ENCODE measurements around the gene CCDC12.
A peak's percentile ranks its signal among the peaks of the same experiment; 100 is the strongest.

The CCDC12 gene

DNA sequence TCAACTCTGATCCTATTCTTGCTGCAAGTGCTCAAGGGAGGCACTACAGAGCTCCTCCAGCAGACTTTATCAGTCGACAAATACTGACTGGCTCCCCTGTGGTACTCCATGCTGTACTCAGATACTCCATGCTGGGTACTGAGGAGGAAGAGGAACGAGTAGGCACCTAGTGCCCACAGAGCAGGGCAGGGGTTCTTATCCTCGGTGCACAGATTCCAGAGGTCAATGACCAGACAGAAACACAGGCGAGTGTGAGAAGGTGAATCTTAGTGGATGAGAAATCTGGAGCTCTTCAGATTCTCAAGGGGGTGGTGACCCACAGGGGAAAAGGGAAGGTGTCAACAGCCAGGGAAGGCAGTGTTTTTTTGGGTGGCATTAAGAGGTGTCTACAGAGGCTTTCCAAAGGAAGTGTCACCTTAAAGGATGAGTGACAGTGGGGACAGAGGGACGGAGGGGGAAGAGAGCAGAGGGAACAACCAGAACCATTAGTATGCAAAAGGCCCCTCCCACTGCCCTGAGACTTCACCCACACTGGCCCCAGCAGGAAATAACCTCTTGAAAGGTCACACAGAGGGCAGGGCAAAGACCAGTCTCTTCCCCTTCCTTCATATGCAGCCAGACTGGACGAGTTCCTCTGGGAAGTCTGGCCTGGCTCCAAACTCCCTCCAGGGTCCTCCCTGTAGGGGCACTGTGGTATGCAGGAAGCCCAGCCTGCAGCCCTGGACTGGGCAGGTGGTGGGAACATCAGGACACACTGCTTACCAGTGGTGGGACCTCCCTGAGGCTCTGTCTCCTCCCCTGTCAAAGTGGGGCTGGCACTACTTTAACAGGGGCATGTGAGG is 27.5 kb downstream of the CCDC12 start:
- peaks cover 77 to 80% of the 10 kb centered on the region in 2 experiments for H3K4me1 ChIP-seq (ENCODE audit: control insufficient read depth in 1 of 2, insufficient read depth in 1 of 2, low read depth in 1 of 2, low read length in 1 of 2)
- H3K27ac ChIP-seq: peak overlapping the region; percentile 80
- H3K36me3 ChIP-seq: no peaks in the 10 kb centered on the region
- peak overlapping the region; percentile 35 to 41 for H3K4me3 ChIP-seq (ENCODE audit: low read depth in 1 of 2, low read length in 1 of 2)
- H3K9me3 ChIP-seq: no peaks in the 10 kb centered on the region
- TF ChIP-seq, protein P1, sequence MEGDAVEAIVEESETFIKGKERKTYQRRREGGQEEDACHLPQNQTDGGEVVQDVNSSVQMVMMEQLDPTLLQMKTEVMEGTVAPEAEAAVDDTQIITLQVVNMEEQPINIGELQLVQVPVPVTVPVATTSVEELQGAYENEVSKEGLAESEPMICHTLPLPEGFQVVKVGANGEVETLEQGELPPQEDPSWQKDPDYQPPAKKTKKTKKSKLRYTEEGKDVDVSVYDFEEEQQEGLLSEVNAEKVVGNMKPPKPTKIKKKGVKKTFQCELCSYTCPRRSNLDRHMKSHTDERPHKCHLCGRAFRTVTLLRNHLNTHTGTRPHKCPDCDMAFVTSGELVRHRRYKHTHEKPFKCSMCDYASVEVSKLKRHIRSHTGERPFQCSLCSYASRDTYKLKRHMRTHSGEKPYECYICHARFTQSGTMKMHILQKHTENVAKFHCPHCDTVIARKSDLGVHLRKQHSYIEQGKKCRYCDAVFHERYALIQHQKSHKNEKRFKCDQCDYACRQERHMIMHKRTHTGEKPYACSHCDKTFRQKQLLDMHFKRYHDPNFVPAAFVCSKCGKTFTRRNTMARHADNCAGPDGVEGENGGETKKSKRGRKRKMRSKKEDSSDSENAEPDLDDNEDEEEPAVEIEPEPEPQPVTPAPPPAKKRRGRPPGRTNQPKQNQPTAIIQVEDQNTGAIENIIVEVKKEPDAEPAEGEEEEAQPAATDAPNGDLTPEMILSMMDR (IDR thresholded peaks at IDR 0.05): no peak
- H3K27me3 ChIP-seq: no peaks in the 10 kb centered on the region

DNA sequence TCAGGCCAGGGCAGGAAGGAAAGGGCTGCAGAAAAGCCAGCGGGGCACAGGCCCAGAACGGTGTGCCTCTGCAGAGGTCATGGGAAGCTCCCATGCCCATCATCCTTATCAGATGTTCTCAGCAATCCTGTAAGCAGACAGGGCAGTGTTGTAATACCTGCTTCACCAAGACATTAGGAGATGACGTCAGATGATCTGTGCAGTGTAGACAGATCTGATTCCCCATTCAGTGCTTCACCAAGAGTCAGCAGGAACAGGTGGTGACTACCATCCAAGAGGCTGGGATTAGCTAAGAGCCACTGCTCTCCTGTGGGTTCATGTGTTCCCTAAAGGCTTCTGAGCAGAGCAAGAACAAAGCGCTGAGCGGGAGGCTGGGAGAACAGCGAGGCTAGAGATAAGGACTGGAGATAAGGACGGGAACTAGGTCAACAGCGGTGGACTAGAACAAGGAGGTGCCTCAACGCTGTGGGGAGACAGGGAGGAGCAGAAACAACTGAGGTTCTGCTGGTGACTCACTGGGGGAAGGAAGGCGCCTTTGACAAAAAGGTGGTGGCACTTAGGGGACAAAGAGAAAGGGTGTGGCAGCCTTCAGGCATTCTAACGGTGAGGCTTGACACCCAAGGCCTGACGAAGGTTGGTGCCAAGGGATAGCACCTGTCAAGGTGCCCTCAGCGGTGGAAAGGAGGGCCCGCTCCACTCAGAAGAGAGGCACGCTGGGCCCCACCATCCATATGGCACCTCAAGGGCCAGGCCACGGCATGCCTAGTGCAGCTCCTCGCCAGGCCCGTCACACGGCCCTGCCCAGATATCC is 28.4 kb downstream of the CCDC12 start:
- Histone ChIP-seq H3K27me3 (no peaks in the 10 kb centered on the region), H3K4me1 (ENCODE audit: control insufficient read depth in 1 of 2, insufficient read depth in 1 of 2, low read depth in 1 of 2, low read length in 1 of 2) (peaks cover 68 to 71% of the 10 kb centered on the region in 2 experiments), H3K9me3 (no peaks in the 10 kb centered on the region), H3K27ac (peak overlapping the region; percentile 80), H3K36me3 (no peaks in the 10 kb centered on the region), H3K4me3 (ENCODE audit: low read depth in 1 of 2, low read length in 1 of 2) (peak overlapping the region; percentile 35 to 41)
- TF ChIP-seq, protein P1 (IDR thresholded peaks at IDR 0.05): no peak

DNA sequence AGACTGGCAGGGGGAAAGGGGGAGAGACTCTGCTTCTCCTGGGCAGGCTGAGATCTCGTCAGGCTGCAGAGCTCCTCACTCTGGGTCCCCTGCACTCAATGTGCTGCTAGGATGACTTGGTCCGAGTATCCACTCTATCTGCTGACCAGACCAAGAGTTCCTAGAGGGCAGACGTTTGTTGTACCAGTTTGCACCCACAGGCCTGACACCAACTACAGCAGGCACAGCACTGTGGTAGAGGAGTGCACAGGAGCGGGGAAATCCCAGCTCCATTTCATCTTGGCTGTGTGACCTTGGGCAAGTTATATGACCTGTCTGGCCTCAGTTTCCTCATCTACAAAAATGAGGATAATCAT is 29.0 kb downstream of the CCDC12 start:
- TF ChIP-seq, protein P1 (IDR thresholded peaks at IDR 0.05): no peak
- no peaks in the 10 kb centered on the region for H3K9me3 ChIP-seq
- H3K27ac ChIP-seq: peak overlapping the region; percentile 80
- no peaks in the 10 kb centered on the region for H3K36me3 ChIP-seq
- no peaks in the 10 kb centered on the region for H3K27me3 ChIP-seq
- peaks cover 63 to 65% of the 10 kb centered on the region in 2 experiments for H3K4me1 ChIP-seq (ENCODE audit: control insufficient read depth in 1 of 2, insufficient read depth in 1 of 2, low read depth in 1 of 2, low read length in 1 of 2)
- H3K4me3 ChIP-seq (ENCODE audit: low read depth in 1 of 2, low read length in 1 of 2): peak overlapping the region; percentile 13 to 41

DNA sequence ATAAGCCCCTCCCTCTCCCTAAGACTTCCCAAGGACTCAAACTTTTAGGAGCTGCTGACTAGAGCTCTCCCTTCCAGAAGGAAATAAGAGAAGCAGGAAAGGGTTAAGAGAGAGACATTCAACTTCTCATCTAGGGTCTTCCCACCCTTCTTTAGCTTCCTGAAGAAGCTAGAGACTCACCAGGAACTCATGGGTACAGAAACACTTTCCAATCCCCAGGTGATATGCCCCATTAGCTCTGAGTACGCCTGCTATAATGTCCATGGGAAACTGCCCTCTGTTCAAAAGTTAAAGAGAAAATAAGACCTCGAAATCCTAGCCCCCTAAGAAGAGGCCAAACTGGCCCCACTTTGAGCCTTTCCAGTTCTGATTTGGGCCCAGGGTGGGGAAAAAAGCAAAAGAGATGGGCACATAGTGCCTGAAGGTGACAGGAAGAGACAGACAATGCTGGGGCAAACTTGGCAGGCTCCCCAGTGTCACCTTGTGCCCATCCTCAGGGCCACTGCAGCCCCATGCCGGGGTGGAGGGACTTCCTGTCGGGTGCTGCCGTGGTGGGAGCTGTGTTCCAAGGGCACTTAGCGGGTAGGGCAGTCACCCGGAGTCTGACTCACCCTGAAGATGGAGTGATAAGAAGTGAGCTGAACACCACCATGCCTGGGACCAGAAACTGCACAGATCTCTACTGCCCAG is 29.5 kb downstream of the CCDC12 start:
- Histone ChIP-seq H3K9me3 (no peaks in the 10 kb centered on the region), H3K36me3 (no peaks in the 10 kb centered on the region), H3K27ac (peak overlapping the region; percentile 80), H3K27me3 (no peaks in the 10 kb centered on the region), H3K4me3 (ENCODE audit: low read depth in 1 of 2, low read length in 1 of 2) (peak overlapping the region; percentile 13 to 41), H3K4me1 (ENCODE audit: control insufficient read depth in 1 of 2, insufficient read depth in 1 of 2, low read depth in 1 of 2, low read length in 1 of 2) (peaks cover 60 to 63% of the 10 kb centered on the region in 2 experiments)
- TF ChIP-seq, protein P1 (IDR thresholded peaks at IDR 0.05): no peak

DNA sequence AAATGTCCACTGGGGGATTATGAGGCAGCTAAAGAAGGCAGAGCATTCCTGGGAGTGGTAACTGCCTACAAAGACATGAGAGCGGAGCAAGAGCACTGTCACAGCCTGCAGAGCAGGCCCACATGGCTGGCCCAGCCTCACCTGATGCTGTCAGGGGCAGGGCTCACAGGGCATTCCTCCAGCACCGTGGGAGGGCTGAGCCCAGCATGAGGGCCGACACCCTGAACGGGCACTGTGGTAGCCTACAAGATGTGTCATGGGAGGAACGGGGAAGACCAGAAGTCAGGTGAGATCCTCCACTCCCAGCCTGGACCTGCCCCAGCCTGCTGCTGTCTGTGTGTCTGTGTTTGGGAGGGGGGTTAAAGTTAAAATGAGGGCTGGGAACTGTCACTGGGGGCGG is 30.1 kb downstream of the CCDC12 start:
- Histone ChIP-seq H3K27ac (peak overlapping the region; percentile 80), H3K36me3 (no peaks in the 10 kb centered on the region), H3K27me3 (no peaks in the 10 kb centered on the region), H3K9me3 (no peaks in the 10 kb centered on the region), H3K4me1 (ENCODE audit: control insufficient read depth in 1 of 2, insufficient read depth in 1 of 2, low read depth in 1 of 2, low read length in 1 of 2) (peaks cover 56 to 62% of the 10 kb centered on the region in 2 experiments), H3K4me3 (ENCODE audit: low read depth in 1 of 2, low read length in 1 of 2) (no peak overlapping the region)
- TF ChIP-seq, protein P1 (IDR thresholded peaks at IDR 0.05): no peak
